ENCODE data around the gene COG5. TPM values are rescaled to one million over a fixed set of nuclear protein-coding genes. Genes with fewer than 3 reads are reported as not detected.
A peak's percentile ranks its signal among the peaks of the same experiment; 100 is the strongest.

Gene COG5
- total and polyA plus RNA-seq, 4 experiments from 2014 or later = 39.3 to 87.8 (median 64.6) TPM

GRCh38 chr7:107499731-107500130 is 64.0 kb downstream of the COG5 start:
- no peaks in the 10 kb centered on the region for H3K27me3 Mint-ChIP-seq
- DNase-seq = no peak
- no peaks in the 10 kb centered on the region for H3K27me3 ChIP-seq (ENCODE audit: insufficient read depth, low read length)
- H3K4me3 ChIP-seq (ENCODE audit: low read length in 2 of 2) = no peak overlapping the region
- H3K36me3 ChIP-seq (ENCODE audit: insufficient read depth, low read length) = no peaks in the 10 kb centered on the region
- H3K9me3 Mint-ChIP-seq = no peaks in the 10 kb centered on the region
- peaks cover 4% of the 10 kb centered on the region for H3K4me1 ChIP-seq (ENCODE audit: insufficient read depth, low read length)
- no peak overlapping the region for H3K27ac ChIP-seq (ENCODE audit: low read depth, low read length)
- H3K4me3 Mint-ChIP-seq = no peak overlapping the region
- CTCF ChIA-PET (ENCODE audit: partially characterized antibody) = no interaction called here
- no peak overlapping the region for H3K27ac Mint-ChIP-seq
- H3K4me1 Mint-ChIP-seq = peaks cover 20 to 53% (median 32%) of the 10 kb centered on the region in 4 donors
- H3K9me3 ChIP-seq (ENCODE audit: control insufficient read depth in 1 of 2, low read length in 2 of 2) = no peaks in the 10 kb centered on the region
- peaks cover 12 to 13% of the 10 kb centered on the region in 2 donors for H3K36me3 Mint-ChIP-seq
- POLR2A ChIA-PET (ENCODE audit: partially characterized antibody) = no interaction called here
- intact Hi-C loops (cut with micrococcal nuclease) = loop anchor here (5.0 kb wide), 1 partner anchor 352 kb away; no protein-coding TSS in a partner anchor

- Histone ChIP-seq H3K27ac (ENCODE audit: low read depth, low read length) (no peak overlapping the region), H3K36me3 (ENCODE audit: insufficient read depth, low read length) (no peaks in the 10 kb centered on the region), H3K4me1 (ENCODE audit: insufficient read depth, low read length) (peaks cover 4% of the 10 kb centered on the region), H3K27me3 (ENCODE audit: insufficient read depth, low read length) (no peaks in the 10 kb centered on the region), H3K4me3 (ENCODE audit: low read length in 2 of 2) (no peak overlapping the region), H3K9me3 (ENCODE audit: control insufficient read depth in 1 of 2, low read length in 2 of 2) (no peaks in the 10 kb centered on the region)
- no peaks in the 10 kb centered on the region for H3K9me3 Mint-ChIP-seq
- DNase-seq = no peak
- no peak overlapping the region for H3K4me3 Mint-ChIP-seq
- no peak overlapping the region for H3K27ac Mint-ChIP-seq
- H3K4me1 Mint-ChIP-seq = peaks cover 21 to 67% (median 34%) of the 10 kb centered on the region in 4 donors
- H3K36me3 Mint-ChIP-seq = peaks cover 19% of the 10 kb centered on the region in 2 donors
- no peaks in the 10 kb centered on the region for H3K27me3 Mint-ChIP-seq
- ChIA-PET CTCF (ENCODE audit: partially characterized antibody) (no interaction called here), POLR2A (ENCODE audit: partially characterized antibody) (interaction anchor here (0.6 kb wide), 1 partner anchor 229 kb away, joined by 3 read pairs; no protein-coding TSS in a partner anchor)
- intact Hi-C loops (cut with micrococcal nuclease) = no loop called here
Observed at GRCh38 chr7:107495516-107495915, 68.2 kb downstream of the COG5 start.

GRCh38 chr7:107494884-107495283 is 68.8 kb downstream of the COG5 start:
- no peak overlapping the region for H3K4me3 Mint-ChIP-seq
- Histone ChIP-seq H3K27ac (ENCODE audit: low read depth, low read length) (no peak overlapping the region), H3K4me3 (ENCODE audit: low read length in 2 of 2) (no peak overlapping the region), H3K4me1 (ENCODE audit: insufficient read depth, low read length) (peaks cover 4% of the 10 kb centered on the region), H3K9me3 (ENCODE audit: control insufficient read depth in 1 of 2, low read length in 2 of 2) (no peaks in the 10 kb centered on the region), H3K36me3 (ENCODE audit: insufficient read depth, low read length) (no peaks in the 10 kb centered on the region), H3K27me3 (ENCODE audit: insufficient read depth, low read length) (no peaks in the 10 kb centered on the region)
- CTCF ChIA-PET (ENCODE audit: partially characterized antibody) = interaction anchor here (1.5 kb wide), 1 partner anchor 32 kb away, joined by 5 read pairs; no protein-coding TSS in a partner anchor
- H3K9me3 Mint-ChIP-seq = no peaks in the 10 kb centered on the region
- peaks cover 19 to 23% of the 10 kb centered on the region in 2 donors for H3K36me3 Mint-ChIP-seq
- peak overlapping the region in 1 of 7 donors; percentile 30 for H3K27ac Mint-ChIP-seq
- no peaks in the 10 kb centered on the region for H3K27me3 Mint-ChIP-seq
- POLR2A ChIA-PET (ENCODE audit: partially characterized antibody) = no interaction called here
- H3K4me1 Mint-ChIP-seq = peaks cover 24 to 73% (median 39%) of the 10 kb centered on the region in 4 donors
- DNase-seq = no peak
- intact Hi-C loops (cut with micrococcal nuclease) = no loop called here

- Mint-ChIP-seq H3K27me3 (no peaks in the 10 kb centered on the region), H3K36me3 (peaks cover 19 to 23% of the 10 kb centered on the region in 2 donors), H3K27ac (no peak overlapping the region), H3K4me3 (no peak overlapping the region), H3K4me1 (peaks cover 24 to 73% (median 39%) of the 10 kb centered on the region in 4 donors), H3K9me3 (no peaks in the 10 kb centered on the region)
- no peaks in the 10 kb centered on the region for H3K9me3 ChIP-seq (ENCODE audit: control insufficient read depth in 1 of 2, low read length in 2 of 2)
- no peak overlapping the region for H3K27ac ChIP-seq (ENCODE audit: low read depth, low read length)
- intact Hi-C loops (cut with micrococcal nuclease) = no loop called here
- ChIA-PET CTCF (ENCODE audit: partially characterized antibody) (interaction anchor here (1.5 kb wide), 1 partner anchor 31 kb away, joined by 5 read pairs; no protein-coding TSS in a partner anchor), POLR2A (ENCODE audit: partially characterized antibody) (no interaction called here)
- H3K36me3 ChIP-seq (ENCODE audit: insufficient read depth, low read length) = no peaks in the 10 kb centered on the region
- no peak for DNase-seq
- no peak overlapping the region for H3K4me3 ChIP-seq (ENCODE audit: low read length in 2 of 2)
- H3K27me3 ChIP-seq (ENCODE audit: insufficient read depth, low read length) = no peaks in the 10 kb centered on the region
- peaks cover 4% of the 10 kb centered on the region for H3K4me1 ChIP-seq (ENCODE audit: insufficient read depth, low read length)
Observed at GRCh38 chr7:107494315-107494751, 69.4 kb downstream of the COG5 start.

- no peak overlapping the region for H3K4me3 Mint-ChIP-seq
- H3K27me3 Mint-ChIP-seq = no peaks in the 10 kb centered on the region
- Histone ChIP-seq H3K36me3 (ENCODE audit: insufficient read depth, low read length) (no peaks in the 10 kb centered on the region), H3K4me3 (ENCODE audit: low read length in 2 of 2) (no peak overlapping the region), H3K27me3 (ENCODE audit: insufficient read depth, low read length) (no peaks in the 10 kb centered on the region), H3K9me3 (ENCODE audit: control insufficient read depth in 1 of 2, low read length in 2 of 2) (no peaks in the 10 kb centered on the region), H3K4me1 (ENCODE audit: insufficient read depth, low read length) (peaks cover 4% of the 10 kb centered on the region), H3K27ac (ENCODE audit: low read depth, low read length) (no peak overlapping the region)
- H3K36me3 Mint-ChIP-seq = peaks cover 14 to 26% of the 10 kb centered on the region in 2 donors
- ChIA-PET POLR2A (ENCODE audit: partially characterized antibody) (interaction anchor here (0.8 kb wide), 1 partner anchor 20 kb away, joined by 3 read pairs; no protein-coding TSS in a partner anchor), CTCF (ENCODE audit: partially characterized antibody) (interaction anchor here (0.9 to 1.1 kb wide), 2 partner anchors 30 to 386 kb away, joined by 3 read pairs; no protein-coding TSS in a partner anchor)
- intact Hi-C loops (cut with micrococcal nuclease) = no loop called here
- H3K27ac Mint-ChIP-seq = no peak overlapping the region
- H3K4me1 Mint-ChIP-seq = peaks cover 21 to 63% (median 35%) of the 10 kb centered on the region in 4 donors
- no peaks in the 10 kb centered on the region for H3K9me3 Mint-ChIP-seq
- DNase-seq = no peak
Observed at GRCh38 chr7:107492875-107493274, 70.8 kb downstream of the COG5 start.

- Mint-ChIP-seq H3K4me1 (peaks cover 14 to 25% (median 18%) of the 10 kb centered on the region in 4 donors), H3K27ac (peak overlapping the region in 2 of 7 donors; percentile 43 to 53), H3K27me3 (no peaks in the 10 kb centered on the region), H3K4me3 (peak overlapping the region in 7 of 8 donors; percentile 1 to 78 (median 18)), H3K36me3 (peaks cover under 1 to 7% of the 10 kb centered on the region in 2 donors), H3K9me3 (no peaks in the 10 kb centered on the region)
- no peak for DNase-seq
- H3K27me3 ChIP-seq (ENCODE audit: insufficient read depth, low read length) = no peaks in the 10 kb centered on the region
- ChIA-PET POLR2A (ENCODE audit: partially characterized antibody) (no interaction called here), CTCF (ENCODE audit: partially characterized antibody) (no interaction called here)
- H3K27ac ChIP-seq (ENCODE audit: low read depth, low read length) = no peak overlapping the region
- H3K9me3 ChIP-seq (ENCODE audit: control insufficient read depth in 1 of 2, low read length in 2 of 2) = no peaks in the 10 kb centered on the region
- intact Hi-C loops (cut with micrococcal nuclease) = no loop called here
- no peak overlapping the region for H3K4me3 ChIP-seq (ENCODE audit: low read length in 2 of 2)
- H3K36me3 ChIP-seq (ENCODE audit: insufficient read depth, low read length) = no peaks in the 10 kb centered on the region
- H3K4me1 ChIP-seq (ENCODE audit: insufficient read depth, low read length) = no peaks in the 10 kb centered on the region
Observed at GRCh38 chr7:107486041-107486440, 77.7 kb downstream of the COG5 start.

- ChIA-PET POLR2A (ENCODE audit: partially characterized antibody) (no interaction called here), CTCF (ENCODE audit: partially characterized antibody) (no interaction called here)
- H3K4me3 Mint-ChIP-seq = no peak overlapping the region
- Histone ChIP-seq H3K9me3 (ENCODE audit: control insufficient read depth in 1 of 2, low read length in 2 of 2) (no peaks in the 10 kb centered on the region), H3K36me3 (ENCODE audit: insufficient read depth, low read length) (no peaks in the 10 kb centered on the region), H3K27me3 (ENCODE audit: insufficient read depth, low read length) (no peaks in the 10 kb centered on the region), H3K27ac (ENCODE audit: low read depth, low read length) (no peak overlapping the region), H3K4me3 (ENCODE audit: low read length in 2 of 2) (no peak overlapping the region), H3K4me1 (ENCODE audit: insufficient read depth, low read length) (no peaks in the 10 kb centered on the region)
- H3K27ac Mint-ChIP-seq = no peak overlapping the region
- intact Hi-C loops (cut with micrococcal nuclease) = no loop called here
- H3K4me1 Mint-ChIP-seq = peaks cover 12 to 23% (median 15%) of the 10 kb centered on the region in 4 donors
- no peaks in the 10 kb centered on the region for H3K9me3 Mint-ChIP-seq
- DNase-seq = no peak
- H3K36me3 Mint-ChIP-seq = no peaks in the 10 kb centered on the region
- no peaks in the 10 kb centered on the region for H3K27me3 Mint-ChIP-seq
Observed at GRCh38 chr7:107482571-107482970, 81.1 kb downstream of the COG5 start.
